ENCODE measurements around the gene ZNF76. TPM values are rescaled to one million over a fixed set of nuclear protein-coding genes. Genes with fewer than 3 reads are reported as not detected.

ZNF76 gene
- total and polyA plus RNA-seq, 4 donors = 10.6 to 18.4 (median 12.4) TPM

GRCh38 chr6:35343092-35343834, 83.7 kb downstream of the ZNF76 start:
- Histone ChIP-seq H3K27ac (ENCODE audit: low read depth in 1 of 2, low read length in 2 of 2) (peak overlapping the region; percentile 83 to 84), H3K9ac (ENCODE audit: low read depth in 1 of 2, low read length in 2 of 2) (peak overlapping the region; percentile 66 to 77), H3K4me3 (ENCODE audit: low read depth in 1 of 3, low read length in 3 of 3) (peak overlapping the region; percentile 73 to 91 (median 86)), H3K27me3 (ENCODE audit: control insufficient read depth in 4 of 4, insufficient read depth in 4 of 4, low read length in 3 of 4) (no peaks in the 10 kb centered on the region), H3K9me3 (ENCODE audit: control insufficient read depth in 4 of 4, low read length in 3 of 4) (no peaks in the 10 kb centered on the region), H3K4me1 (ENCODE audit: control insufficient read depth in 4 of 4, insufficient read depth in 4 of 4, low read length in 3 of 4) (peaks cover 0 to 26% (median 22%) of the 10 kb centered on the region in 4 donors), H3K36me3 (ENCODE audit: control insufficient read depth in 4 of 4, insufficient read depth in 3 of 4, low read depth in 1 of 4, low read length in 3 of 4) (peaks cover 0 to 12% (median 6%) of the 10 kb centered on the region in 4 donors)
- no peak for TF ChIP-seq FOXA1 (IDR thresholded peaks at IDR 0.05)
- TF ChIP-seq NR2F2 (IDR thresholded peaks at IDR 0.05) = no peak
- no peak for TF ChIP-seq JUND (IDR thresholded peaks at IDR 0.05)
- no peak for TF ChIP-seq GABPA (IDR thresholded peaks at IDR 0.05 in 1 of 2, conservative IDR thresholded peaks at IDR 0.05 in 1 of 2)
- no peak for TF ChIP-seq EGR1 (IDR thresholded peaks at IDR 0.05; ENCODE audit: low read depth in 2 of 2)
- TF ChIP-seq RAD21 (IDR thresholded peaks at IDR 0.05) = no peak
- no peak for TF ChIP-seq YY1 (IDR thresholded peaks at IDR 0.05)
- no peak for TF ChIP-seq RXRA (IDR thresholded peaks at IDR 0.05)
- no peak for TF ChIP-seq ZBTB33 (IDR thresholded peaks at IDR 0.05)
- TF ChIP-seq CTCF (IDR thresholded peaks at IDR 0.05; ENCODE audit: low read depth, low read length, missing input control) = no peak
- no peak for TF ChIP-seq HNF4A (conservative IDR thresholded peaks at IDR 0.05)
- TF ChIP-seq, protein P1, sequence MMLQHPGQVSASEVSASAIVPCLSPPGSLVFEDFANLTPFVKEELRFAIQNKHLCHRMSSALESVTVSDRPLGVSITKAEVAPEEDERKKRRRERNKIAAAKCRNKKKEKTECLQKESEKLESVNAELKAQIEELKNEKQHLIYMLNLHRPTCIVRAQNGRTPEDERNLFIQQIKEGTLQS (IDR thresholded peaks at IDR 0.05) = no peak
- no peak for TF ChIP-seq HNF4G (IDR thresholded peaks at IDR 0.05)
- no peak for TF ChIP-seq TAF1 (conservative IDR thresholded peaks at IDR 0.05)
- no peak for TF ChIP-seq FOXA2 (IDR thresholded peaks at IDR 0.05)
- TF ChIP-seq, protein P2, sequence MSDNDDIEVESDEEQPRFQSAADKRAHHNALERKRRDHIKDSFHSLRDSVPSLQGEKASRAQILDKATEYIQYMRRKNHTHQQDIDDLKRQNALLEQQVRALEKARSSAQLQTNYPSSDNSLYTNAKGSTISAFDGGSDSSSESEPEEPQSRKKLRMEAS (IDR thresholded peaks at IDR 0.05) = no peak
- TF ChIP-seq REST (IDR thresholded peaks at IDR 0.05) = no peak
- TF ChIP-seq SP1 (IDR thresholded peaks at IDR 0.05) = no peak
- DNase-seq (ENCODE audit: low spot score) = no peak
- 20% methylated on average over 13 of the region's 13 CpGs for WGBS

All from liver (tissue), 9 donors.